HepG2 (cell line): ENCODE data around the gene MYO1E. TPM values are rescaled to one million over a fixed set of nuclear protein-coding genes. Genes with fewer than 3 reads are reported as not detected.

Source experiments
- JARID2 ChIP-seq: sonication (generic); formaldehyde crosslinking; IDR thresholded peaks from 2 replicates; pipeline ENCODE4 v1.8.1; 2023; ENCODE audit warnings: missing genetic modification reagents, inconsistent platforms; ENCODE audit not compliant: insufficient replicate concordance
- KLF11 ChIP-seq: IDR thresholded peaks from 2 replicates; pipeline ENCODE4 v1.6.1; 2016; ENCODE audit warnings: missing compliant biosample characterization
- PCBP2 ChIP-seq: fragments of 200-400 bp; formaldehyde crosslinking; optimal IDR thresholded peaks from 2 replicates; pipeline ENCODE3; 2018; ENCODE audit warnings: low read length, low read depth; ENCODE audit not compliant: poor library complexity, severe bottlenecking
- RARG ChIP-seq: sonication (generic); formaldehyde crosslinking; IDR thresholded peaks from 2 replicates; pipeline ENCODE4 v1.4.0; 2020; ENCODE audit warnings: low read depth, mild to moderate bottlenecking, missing genetic modification reagents
- SP140L ChIP-seq: sonication (generic); formaldehyde crosslinking; IDR thresholded peaks from 2 replicates; pipeline ENCODE4 v1.4.0; 2020; ENCODE audit warnings: missing genetic modification reagents, borderline replicate concordance
- TBL1XR1 ChIP-seq: fragments of 150-350 bp; IDR thresholded peaks from 2 replicates; pipeline ENCODE4 v1.6.1; 2014; ENCODE audit warnings: borderline replicate concordance, low read length; ENCODE audit not compliant: partially characterized antibody
- ZFP62 ChIP-seq: sonication (generic); formaldehyde crosslinking; IDR thresholded peaks from 2 replicates; pipeline ENCODE4 v1.4.0; 2020; ENCODE audit warnings: missing genetic modification reagents
- ZNF17 ChIP-seq: sonication (generic); formaldehyde crosslinking; IDR thresholded peaks from 2 replicates; pipeline ENCODE4 v1.5.0; 2020; ENCODE audit warnings: mild to moderate bottlenecking, missing genetic modification reagents
- ZNF235 ChIP-seq: sonication (generic); formaldehyde crosslinking; IDR thresholded peaks from 2 replicates; pipeline ENCODE4 v1.8.1; 2023; ENCODE audit warnings: mild to moderate bottlenecking, missing genetic modification reagents, borderline replicate concordance
- ZNF292 ChIP-seq: sonication (generic); formaldehyde crosslinking; IDR thresholded peaks from 2 replicates; pipeline ENCODE4 v1.8.1; 2022; ENCODE audit warnings: mild to moderate bottlenecking, low read depth, missing genetic modification reagents, borderline replicate concordance
- ZNF317 ChIP-seq: sonication (generic); formaldehyde crosslinking; IDR thresholded peaks from 2 replicates; pipeline ENCODE4 v1.5.0; 2020; ENCODE audit warnings: mild to moderate bottlenecking, missing genetic modification reagents
- ZNF558 ChIP-seq: sonication (generic); formaldehyde crosslinking; IDR thresholded peaks from 2 replicates; pipeline ENCODE4 v1.9.0; 2022; ENCODE audit warnings: mild to moderate bottlenecking, missing genetic modification reagents, borderline replicate concordance
- polyA plus RNA-seq, 8 experiments: library from polyadenylated mRNA; depleted of rRNA in 3 of 8; stranded (reverse) in 7 of 8; unstranded in 1 of 8; fragments of >200 nt; fragmentation: Illumina TruSeq in 4 of 8; extraction: Trizol in 4 of 8; gene quantifications; 2 replicates each; pipeline versions ENCODE4 v1.2.1 to v1.2.3, GENCODE V29; 2011 to 2016; ENCODE audit warnings: low read depth in 4 of 8, missing spikeins in 1 of 8, mixed read lengths in 1 of 8; ENCODE audit not compliant: insufficient read depth in 1 of 8
- total RNA-seq, 5 experiments: library from RNA; depleted of rRNA; stranded (reverse); fragments of >200 nt; fragmentation: Illumina TruSeq; extraction: Trizol; gene quantifications; 2 replicates each; pipeline ENCODE4 v1.2.3, GENCODE V29; 2016; ENCODE audit warnings: low read depth in 1 of 5
- TF ChIP-seq, protein P1 (sequence below): sonication (generic); formaldehyde crosslinking; IDR thresholded peaks from 2 replicates; pipeline ENCODE4 v1.4.0; 2020; ENCODE audit warnings: missing genetic modification reagents, borderline replicate concordance
- TF ChIP-seq, protein P2 (sequence below): IDR thresholded peaks from 2 replicates; pipeline ENCODE4 v1.4.0; 2020; ENCODE audit warnings: mild to moderate bottlenecking, missing genetic modification reagents
- TF ChIP-seq, protein P3 (sequence below): sonication (generic); formaldehyde crosslinking; IDR thresholded peaks from 2 replicates; pipeline ENCODE4 v1.4.0; 2020; ENCODE audit warnings: missing genetic modification reagents
- TF ChIP-seq, protein P4 (sequence below): sonication (generic); formaldehyde crosslinking; IDR thresholded peaks from 2 replicates; pipeline ENCODE4 v1.4.0; 2020; ENCODE audit warnings: mild to moderate bottlenecking, missing genetic modification reagents

The MYO1E gene
- total and polyA plus RNA-seq, 2 of the 13 experiments (the other 11 are each of a cell fraction or from before 2014, with no cell fraction given): 15.7 to 25.1 TPM

DNA sequence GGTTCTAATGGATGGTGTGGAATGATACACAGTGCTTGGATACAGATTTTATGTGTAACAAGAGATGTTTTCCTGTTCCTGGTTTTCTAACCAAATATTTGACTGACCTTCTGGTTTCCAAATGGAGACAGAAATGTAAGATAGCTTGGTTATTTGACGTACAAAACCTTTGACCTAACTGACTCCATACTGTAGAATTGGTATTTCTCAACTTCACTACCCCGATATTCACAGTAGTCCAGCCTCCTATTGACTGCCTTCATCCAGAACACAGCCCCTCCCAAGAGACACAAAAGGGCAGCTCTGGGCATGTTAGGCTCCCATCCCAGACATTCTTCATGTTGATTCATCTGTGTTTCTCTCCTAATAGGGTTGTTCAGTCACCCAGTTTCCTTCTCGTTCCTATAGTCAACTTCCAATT, 33.4 kb downstream of the MYO1E start (continued):
- TF ChIP-seq RARG (CRISPR knock-in tag) (no peak), SP140L (CRISPR knock-in tag) (no peak), ZNF317 (no peak), KLF11 (CRISPR knock-in tag) (no peak), ZNF235 (CRISPR knock-in tag) (no peak), ZNF292 (CRISPR knock-in tag) (no peak), PCBP2 (no peak), JARID2 (no peak), ZNF17 (CRISPR knock-in tag) (no peak), TBL1XR1 (no peak), ZNF558 (CRISPR knock-in tag) (no peak), ZFP62 (CRISPR knock-in tag) (no peak)
- TF ChIP-seq, protein P1, sequence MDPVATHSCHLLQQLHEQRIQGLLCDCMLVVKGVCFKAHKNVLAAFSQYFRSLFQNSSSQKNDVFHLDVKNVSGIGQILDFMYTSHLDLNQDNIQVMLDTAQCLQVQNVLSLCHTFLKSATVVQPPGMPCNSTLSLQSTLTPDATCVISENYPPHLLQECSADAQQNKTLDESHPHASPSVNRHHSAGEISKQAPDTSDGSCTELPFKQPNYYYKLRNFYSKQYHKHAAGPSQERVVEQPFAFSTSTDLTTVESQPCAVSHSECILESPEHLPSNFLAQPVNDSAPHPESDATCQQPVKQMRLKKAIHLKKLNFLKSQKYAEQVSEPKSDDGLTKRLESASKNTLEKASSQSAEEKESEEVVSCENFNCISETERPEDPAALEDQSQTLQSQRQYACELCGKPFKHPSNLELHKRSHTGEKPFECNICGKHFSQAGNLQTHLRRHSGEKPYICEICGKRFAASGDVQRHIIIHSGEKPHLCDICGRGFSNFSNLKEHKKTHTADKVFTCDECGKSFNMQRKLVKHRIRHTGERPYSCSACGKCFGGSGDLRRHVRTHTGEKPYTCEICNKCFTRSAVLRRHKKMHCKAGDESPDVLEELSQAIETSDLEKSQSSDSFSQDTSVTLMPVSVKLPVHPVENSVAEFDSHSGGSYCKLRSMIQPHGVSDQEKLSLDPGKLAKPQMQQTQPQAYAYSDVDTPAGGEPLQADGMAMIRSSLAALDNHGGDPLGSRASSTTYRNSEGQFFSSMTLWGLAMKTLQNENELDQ: no peak
- TF ChIP-seq, protein P2, sequence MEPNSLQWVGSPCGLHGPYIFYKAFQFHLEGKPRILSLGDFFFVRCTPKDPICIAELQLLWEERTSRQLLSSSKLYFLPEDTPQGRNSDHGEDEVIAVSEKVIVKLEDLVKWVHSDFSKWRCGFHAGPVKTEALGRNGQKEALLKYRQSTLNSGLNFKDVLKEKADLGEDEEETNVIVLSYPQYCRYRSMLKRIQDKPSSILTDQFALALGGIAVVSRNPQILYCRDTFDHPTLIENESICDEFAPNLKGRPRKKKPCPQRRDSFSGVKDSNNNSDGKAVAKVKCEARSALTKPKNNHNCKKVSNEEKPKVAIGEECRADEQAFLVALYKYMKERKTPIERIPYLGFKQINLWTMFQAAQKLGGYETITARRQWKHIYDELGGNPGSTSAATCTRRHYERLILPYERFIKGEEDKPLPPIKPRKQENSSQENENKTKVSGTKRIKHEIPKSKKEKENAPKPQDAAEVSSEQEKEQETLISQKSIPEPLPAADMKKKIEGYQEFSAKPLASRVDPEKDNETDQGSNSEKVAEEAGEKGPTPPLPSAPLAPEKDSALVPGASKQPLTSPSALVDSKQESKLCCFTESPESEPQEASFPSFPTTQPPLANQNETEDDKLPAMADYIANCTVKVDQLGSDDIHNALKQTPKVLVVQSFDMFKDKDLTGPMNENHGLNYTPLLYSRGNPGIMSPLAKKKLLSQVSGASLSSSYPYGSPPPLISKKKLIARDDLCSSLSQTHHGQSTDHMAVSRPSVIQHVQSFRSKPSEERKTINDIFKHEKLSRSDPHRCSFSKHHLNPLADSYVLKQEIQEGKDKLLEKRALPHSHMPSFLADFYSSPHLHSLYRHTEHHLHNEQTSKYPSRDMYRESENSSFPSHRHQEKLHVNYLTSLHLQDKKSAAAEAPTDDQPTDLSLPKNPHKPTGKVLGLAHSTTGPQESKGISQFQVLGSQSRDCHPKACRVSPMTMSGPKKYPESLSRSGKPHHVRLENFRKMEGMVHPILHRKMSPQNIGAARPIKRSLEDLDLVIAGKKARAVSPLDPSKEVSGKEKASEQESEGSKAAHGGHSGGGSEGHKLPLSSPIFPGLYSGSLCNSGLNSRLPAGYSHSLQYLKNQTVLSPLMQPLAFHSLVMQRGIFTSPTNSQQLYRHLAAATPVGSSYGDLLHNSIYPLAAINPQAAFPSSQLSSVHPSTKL (CRISPR knock-in tag): peak; percentile 74
- TF ChIP-seq, protein P3, sequence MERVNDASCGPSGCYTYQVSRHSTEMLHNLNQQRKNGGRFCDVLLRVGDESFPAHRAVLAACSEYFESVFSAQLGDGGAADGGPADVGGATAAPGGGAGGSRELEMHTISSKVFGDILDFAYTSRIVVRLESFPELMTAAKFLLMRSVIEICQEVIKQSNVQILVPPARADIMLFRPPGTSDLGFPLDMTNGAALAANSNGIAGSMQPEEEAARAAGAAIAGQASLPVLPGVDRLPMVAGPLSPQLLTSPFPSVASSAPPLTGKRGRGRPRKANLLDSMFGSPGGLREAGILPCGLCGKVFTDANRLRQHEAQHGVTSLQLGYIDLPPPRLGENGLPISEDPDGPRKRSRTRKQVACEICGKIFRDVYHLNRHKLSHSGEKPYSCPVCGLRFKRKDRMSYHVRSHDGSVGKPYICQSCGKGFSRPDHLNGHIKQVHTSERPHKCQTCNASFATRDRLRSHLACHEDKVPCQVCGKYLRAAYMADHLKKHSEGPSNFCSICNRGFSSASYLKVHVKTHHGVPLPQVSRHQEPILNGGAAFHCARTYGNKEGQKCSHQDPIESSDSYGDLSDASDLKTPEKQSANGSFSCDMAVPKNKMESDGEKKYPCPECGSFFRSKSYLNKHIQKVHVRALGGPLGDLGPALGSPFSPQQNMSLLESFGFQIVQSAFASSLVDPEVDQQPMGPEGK (CRISPR knock-in tag): peak; percentile 34; the same call in 1 of the 2 replicates
- TF ChIP-seq, protein P4, sequence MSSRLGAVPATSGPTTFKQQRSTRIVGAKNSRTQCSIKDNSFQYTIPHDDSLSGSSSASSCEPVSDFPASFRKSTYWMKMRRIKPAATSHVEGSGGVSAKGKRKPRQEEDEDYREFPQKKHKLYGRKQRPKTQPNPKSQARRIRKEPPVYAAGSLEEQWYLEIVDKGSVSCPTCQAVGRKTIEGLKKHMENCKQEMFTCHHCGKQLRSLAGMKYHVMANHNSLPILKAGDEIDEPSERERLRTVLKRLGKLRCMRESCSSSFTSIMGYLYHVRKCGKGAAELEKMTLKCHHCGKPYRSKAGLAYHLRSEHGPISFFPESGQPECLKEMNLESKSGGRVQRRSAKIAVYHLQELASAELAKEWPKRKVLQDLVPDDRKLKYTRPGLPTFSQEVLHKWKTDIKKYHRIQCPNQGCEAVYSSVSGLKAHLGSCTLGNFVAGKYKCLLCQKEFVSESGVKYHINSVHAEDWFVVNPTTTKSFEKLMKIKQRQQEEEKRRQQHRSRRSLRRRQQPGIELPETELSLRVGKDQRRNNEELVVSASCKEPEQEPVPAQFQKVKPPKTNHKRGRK (CRISPR knock-in tag): no peak
